HL-60 (cell line): ENCODE measurements around the gene PSMA1.

Source experiments
- CTCF ChIP-seq: IDR thresholded peaks from one replicate; pipeline ENCODE4 v1.5.1; 2011; ENCODE audit warnings: low read length, control low read depth, inconsistent platforms; ENCODE audit not compliant: insufficient read depth
- GABPA ChIP-seq: IDR thresholded peaks from 2 replicates; pipeline ENCODE4 v1.6.1; 2012; ENCODE audit warnings: low read depth
- POLR2AphosphoS5 ChIP-seq: IDR thresholded peaks from 2 replicates; pipeline ENCODE4 v1.6.1; 2012; ENCODE audit warnings: low read depth
- REST ChIP-seq: IDR thresholded peaks from 2 replicates; pipeline ENCODE4 v1.6.1; 2012; ENCODE audit warnings: low read depth; ENCODE audit not compliant: insufficient replicate concordance

GRCh38 chr11:14502039-14502438, 18.1 kb downstream of the PSMA1 start:
- TF ChIP-seq CTCF (no peak), REST (no peak), POLR2AphosphoS5 (no peak), GABPA (no peak)
